Fibroblast of skin of right quadriceps (primary cell): ENCODE results near the gene WNK3.

Experiments
- DNase-seq: peaks from one replicate; pipeline ENCODE4 v3.0.0-alpha.2; 2013

Gene WNK3

GRCh38 chrX:54237014-54237413 is 120.8 kb downstream of the WNK3 start:
- DNase-seq, result no peak

DNA sequence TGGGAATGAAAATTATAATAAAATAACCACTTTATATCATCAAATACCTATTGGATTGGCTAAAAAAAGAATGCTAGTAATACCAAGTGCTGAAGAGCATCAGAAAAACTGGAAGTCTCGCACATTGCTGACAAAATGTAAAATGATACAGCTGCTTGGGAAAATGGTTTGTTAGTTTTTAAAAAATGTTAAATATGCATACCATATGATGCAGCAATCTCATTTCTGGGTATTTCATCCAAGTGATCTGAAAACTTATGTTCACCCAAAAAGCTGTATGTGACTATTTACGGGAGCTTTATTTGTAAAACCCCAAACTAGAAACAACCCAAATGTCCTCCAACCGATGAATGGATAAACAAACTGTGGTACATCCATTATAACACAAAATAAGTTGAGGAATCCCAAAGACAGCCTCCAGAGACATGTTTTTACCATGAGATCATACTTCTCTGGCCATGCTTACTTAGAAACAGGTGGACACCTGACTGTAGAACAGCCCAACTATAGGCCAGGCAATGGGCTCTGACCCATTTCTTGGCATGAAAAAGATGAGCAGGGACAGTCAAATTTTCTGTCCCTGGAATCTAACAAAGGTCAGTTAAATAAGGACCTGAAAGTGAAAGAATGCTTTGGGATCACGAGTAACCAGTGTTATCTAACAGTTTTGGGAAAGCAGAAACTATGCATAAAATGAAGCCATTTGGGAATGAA is 127.3 kb downstream of the WNK3 start:
- peak; percentile 9 for DNase-seq

- DNase-seq, result no peak
Observed at GRCh38 chrX:54223581-54223980, 134.3 kb downstream of the WNK3 start.

DNA sequence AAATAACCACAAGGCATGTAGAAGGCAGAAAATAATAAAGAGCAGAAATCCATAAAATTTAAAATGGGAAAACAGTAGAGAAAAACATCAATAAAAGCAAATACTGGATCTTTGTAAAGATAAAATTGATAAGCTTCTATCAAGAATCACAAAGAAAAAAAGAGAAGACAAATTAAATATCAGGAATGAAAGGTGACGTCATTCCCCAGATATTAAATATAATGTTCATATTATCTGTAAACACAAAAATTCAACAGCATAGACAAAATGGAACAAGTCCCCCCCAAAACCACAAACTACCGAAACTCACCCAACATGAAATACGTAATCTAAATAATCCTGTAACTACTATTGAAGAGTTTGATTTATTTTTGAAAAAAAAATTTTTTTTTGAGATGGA is 144.2 kb downstream of the WNK3 start:
- no peak for DNase-seq

GRCh38 chrX:54208531-54208930 is 149.3 kb downstream of the WNK3 start:
- DNase-seq, result peak; percentile 54

DNA sequence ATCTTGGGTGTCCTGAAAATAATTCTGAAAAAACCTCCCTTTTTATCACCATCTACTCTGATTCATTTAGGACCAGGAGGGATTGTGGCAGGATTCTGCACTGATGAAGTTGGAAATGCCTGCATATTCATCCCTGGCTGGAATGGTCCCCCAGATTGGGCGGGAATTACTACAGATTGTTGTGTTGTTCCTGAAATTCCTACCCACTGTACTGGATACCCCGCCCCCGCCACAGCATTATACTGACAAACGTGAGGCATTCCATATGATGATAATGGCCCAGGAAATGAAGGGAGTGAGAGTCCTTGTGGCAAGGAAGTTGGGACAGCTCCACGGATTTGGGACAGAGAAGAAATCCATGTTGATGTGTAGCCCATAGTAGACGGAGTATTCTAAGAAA is 159.6 kb downstream of the WNK3 start:
- no peak for DNase-seq

GRCh38 chrX:54194982-54195588 is 162.8 kb downstream of the WNK3 start:
- DNase-seq, result no peak

GRCh38 chrX:54193085-54193821 is 164.6 kb downstream of the WNK3 start:
- no peak for DNase-seq

GRCh38 chrX:54184474-54184873 is 173.4 kb downstream of the WNK3 start:
- DNase-seq, result no peak

DNA sequence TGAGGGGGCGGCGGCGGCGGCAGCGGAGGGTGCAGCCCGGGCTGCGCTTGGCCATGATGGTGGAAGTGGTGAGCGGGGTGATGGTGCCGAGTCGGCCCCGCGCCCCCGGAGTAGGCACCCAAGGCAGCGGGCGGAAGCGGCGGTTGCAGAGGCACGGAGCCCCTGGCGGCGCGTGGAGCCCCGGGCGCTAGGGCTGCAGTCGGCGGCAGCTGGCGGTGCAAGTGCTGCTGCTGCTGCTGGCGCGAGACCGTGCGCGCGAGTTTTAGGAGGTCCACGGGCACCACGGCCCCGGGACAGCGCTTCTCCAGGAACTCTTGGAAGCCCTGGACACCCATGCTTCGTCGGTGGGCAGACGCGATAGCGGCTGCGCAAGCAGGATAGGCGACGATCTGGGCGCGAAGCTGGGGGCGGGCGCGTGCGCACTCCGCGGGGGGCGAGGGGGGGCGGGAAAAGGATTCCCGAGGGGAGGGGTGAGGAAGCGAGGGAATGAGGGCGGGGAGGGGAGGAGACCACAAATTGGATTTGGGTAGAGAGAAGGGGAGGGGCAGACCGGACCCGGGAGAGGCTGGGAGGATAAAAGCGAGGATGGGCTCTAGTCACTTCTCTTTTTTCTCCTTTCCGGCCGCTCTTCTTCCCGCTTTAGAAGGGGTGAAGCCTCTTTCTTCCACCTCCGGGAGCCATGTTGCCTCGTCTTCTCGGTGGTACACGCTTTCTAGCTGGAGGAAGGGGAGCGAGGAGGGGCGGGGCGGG is 174.8 kb downstream of the WNK3 start, which contains the start of gene FAM120C:
Gene FAM120C (minus strand): TSS at position 391 of the 750 bp plus-strand sequence. CDS start 56 bp downstream, at position 335.
- peak; percentile 81 for DNase-seq

GRCh38 chrX:54182194-54182863 is 175.5 kb downstream of the WNK3 start:
- DNase-seq, result peak; percentile 27

DNA sequence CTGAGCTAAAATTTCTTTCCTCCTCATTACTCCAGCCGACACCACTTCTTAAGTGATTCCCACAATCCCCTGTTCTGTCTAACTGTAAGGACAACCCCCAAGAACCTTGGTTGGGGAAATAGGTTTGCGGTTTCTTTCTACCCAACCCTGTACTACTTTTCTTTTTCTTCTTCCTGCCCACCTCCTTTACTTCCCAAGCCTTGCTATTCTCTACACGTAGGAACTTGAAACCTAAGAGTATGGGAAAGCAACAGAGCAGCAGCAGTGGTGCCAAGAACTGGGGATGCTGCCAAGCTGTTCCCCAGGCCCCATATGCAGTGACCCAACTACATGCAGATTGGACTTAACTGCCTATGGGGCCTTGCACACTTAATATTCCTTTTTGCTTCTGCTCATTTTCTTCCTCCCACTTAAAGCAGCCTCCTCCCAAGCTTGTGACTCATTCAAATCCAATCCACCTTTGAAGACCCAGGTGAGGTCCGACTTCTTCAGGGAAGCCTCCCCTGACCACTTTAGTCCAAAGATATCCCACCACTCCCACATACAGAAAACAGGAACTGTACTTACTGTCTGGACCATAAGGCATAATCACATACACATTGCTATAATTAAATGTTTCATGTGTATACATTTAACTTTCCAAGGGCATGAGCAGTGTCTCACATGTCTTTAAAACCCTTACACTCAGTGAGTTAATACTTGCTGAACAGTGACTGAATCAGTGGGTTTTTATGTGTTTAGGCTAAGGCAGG is 176.5 kb downstream of the WNK3 start:
- no peak for DNase-seq

DNA sequence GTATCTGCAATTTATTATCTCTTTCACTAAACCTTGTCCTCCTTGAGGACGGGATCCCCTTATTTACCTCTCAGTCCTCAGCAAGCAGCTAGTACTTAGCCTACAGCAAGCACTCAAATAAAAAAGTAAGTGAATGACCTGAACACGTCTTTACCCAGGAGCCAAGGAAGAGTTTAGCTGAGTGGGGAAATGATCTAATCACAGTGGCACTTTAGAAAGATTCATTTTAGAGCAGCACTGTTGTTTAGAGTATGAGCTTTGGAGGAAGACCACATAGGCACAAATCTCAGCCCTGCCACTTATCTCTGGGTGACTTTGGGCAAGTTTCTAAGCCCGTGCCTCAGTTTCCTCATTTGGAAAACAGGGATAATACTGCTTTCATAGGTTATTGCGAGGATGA is 177.4 kb downstream of the WNK3 start:
- peak; percentile 31 for DNase-seq

- peak; percentile 77 for DNase-seq
Observed at GRCh38 chrX:54178100-54178940, 179.5 kb downstream of the WNK3 start.

DNA sequence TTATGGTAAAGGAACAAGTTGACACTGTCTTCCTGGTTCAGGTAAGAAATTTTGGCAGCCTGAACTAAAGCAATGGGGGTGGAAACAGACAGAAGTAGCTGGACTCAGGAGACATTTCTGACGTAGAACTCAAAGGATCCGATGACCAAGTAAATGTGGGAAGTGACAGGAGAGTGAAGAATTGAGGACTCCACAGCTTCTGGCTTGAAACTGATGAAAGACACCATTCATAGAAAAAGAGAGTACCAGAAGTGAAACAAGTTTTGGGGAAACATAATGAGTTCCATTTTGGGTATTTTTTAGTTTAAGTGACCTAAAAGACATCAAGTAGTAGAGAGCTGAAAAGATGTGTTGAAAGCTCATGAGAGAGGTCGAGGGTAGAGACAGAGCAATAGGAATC is 180.5 kb downstream of the WNK3 start:
- no peak for DNase-seq

GRCh38 chrX:54173791-54174190 is 184.1 kb downstream of the WNK3 start:
- no peak for DNase-seq

- DNase-seq, result no peak
Observed at GRCh38 chrX:54172455-54172854, 185.4 kb downstream of the WNK3 start.

GRCh38 chrX:54171527-54172250 is 186.2 kb downstream of the WNK3 start:
- peak; percentile 45 for DNase-seq

- DNase-seq, result no peak
Observed at GRCh38 chrX:54171091-54171490, 186.8 kb downstream of the WNK3 start.

GRCh38 chrX:54166915-54167314 is 190.9 kb downstream of the WNK3 start:
- DNase-seq, result no peak
